ENCODE results near the gene FERMT2.
"Not testable (repeated sequence)": the region's sequence is repeated elsewhere in the genome, so short reads cannot be mapped to it uniquely, and the experiment has no call there.

The FERMT2 gene

GRCh38 chr14:52868911-52869618, 81.8 kb downstream of the FERMT2 start:
- peak; percentile 29 for DNase-seq (ENCODE audit: low read depth)

GRCh38 chr14:52864893-52865292, 86.0 kb downstream of the FERMT2 start:
- DNase-seq (ENCODE audit: low read depth), result not testable (repeated sequence)

- peak; percentile 66 for DNase-seq (ENCODE audit: low read depth)
Observed at GRCh38 chr14:52863334-52863700, 87.5 kb downstream of the FERMT2 start.

DNA sequence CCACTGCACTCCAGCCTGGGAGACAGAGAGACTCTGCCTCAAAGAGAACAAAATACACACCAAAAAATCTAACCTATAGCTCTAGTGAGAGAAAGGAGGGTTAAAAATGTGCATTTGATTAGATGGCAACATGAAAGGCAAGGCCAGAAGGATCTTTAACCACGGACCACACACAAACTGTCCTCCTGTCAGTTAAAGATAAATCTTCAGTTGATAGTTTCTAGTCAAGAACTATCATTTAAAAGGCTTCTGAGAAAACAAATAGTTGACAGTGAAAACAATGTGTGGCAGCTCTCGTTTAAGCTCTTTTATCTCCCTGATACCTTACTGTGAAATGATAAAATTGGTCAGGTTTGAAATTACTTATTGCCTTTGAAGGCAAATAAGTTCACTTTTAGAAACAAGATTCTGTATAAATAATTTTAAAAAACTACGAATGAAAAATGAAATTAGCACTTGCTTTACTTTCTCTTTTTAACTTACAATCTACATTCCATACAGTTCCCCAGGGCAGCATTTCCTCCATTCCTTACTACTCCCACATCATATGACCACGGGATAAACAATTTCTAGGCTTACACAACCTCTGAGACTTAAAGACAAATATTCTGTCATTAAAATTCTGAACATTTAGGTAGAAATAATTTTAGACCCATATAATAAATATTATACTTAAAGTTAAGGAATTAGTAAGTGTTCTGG, 88.1 kb downstream of the FERMT2 start:
- peak; percentile 93 for DNase-seq (ENCODE audit: low read depth)

DNA sequence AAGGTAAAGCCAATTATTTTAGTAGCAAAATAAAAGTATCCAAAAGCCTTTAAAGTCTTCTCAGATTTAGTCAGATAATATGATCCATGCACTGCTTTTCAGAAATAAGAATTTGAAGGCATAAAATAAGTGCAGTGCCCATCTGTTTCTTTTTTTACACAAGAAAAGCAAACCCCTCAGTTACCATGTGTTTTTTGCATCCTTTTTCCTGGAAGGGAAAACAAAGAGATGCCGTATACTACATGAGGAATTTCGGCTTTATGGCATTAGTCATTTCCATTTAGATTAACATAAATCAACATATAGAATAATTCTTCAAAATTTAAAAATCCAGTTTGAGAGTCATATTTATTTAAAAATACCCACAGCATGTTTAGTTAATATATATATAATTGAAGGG, 89.4 kb downstream of the FERMT2 start:
- DNase-seq (ENCODE audit: low read depth), result no peak

DNA sequence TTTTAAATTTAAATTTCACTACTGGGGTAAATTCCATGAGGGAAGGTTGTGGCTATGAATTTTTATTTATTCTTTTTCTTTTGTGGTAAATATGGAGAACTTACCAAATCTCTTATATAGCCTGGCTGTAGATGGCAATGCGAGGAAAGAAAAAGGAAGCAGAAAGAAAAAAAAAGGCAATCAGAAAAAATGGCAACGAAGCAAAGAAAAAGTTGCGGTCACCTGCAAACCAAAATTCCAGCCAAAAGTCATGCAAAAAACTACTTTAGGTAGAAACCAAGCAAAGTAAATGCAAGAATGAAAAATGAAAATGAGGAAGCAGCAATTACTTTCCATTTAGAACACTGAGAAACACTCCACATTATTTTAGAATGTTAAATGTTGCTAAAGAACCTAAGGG, 89.9 kb downstream of the FERMT2 start:
- no peak for DNase-seq (ENCODE audit: low read depth)

DNA sequence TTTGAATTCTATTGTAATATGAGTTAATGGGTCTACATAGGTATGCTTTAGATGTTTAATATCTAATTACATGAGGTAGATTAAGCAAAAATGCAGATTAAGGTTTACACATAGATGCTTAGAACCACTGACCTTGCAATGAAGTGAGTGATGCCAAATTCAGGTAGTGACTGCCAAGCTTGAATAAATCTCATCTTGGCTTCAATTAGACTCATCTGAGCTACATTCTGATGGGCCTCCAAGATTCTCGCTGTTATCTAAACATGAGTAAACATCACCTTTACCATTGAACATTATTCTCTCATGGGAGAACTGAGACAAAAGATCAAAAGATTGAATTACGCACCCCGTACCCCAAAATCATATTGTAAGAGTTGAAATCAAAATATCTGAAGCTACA, 90.6 kb downstream of the FERMT2 start:
- no peak for DNase-seq (ENCODE audit: low read depth)

GRCh38 chr14:52856139-52856538, 94.7 kb downstream of the FERMT2 start:
- peak; percentile 87 for DNase-seq (ENCODE audit: low read depth)

- no peak for DNase-seq (ENCODE audit: low read depth)
Observed at GRCh38 chr14:52853522-52853854, 97.4 kb downstream of the FERMT2 start.

DNA sequence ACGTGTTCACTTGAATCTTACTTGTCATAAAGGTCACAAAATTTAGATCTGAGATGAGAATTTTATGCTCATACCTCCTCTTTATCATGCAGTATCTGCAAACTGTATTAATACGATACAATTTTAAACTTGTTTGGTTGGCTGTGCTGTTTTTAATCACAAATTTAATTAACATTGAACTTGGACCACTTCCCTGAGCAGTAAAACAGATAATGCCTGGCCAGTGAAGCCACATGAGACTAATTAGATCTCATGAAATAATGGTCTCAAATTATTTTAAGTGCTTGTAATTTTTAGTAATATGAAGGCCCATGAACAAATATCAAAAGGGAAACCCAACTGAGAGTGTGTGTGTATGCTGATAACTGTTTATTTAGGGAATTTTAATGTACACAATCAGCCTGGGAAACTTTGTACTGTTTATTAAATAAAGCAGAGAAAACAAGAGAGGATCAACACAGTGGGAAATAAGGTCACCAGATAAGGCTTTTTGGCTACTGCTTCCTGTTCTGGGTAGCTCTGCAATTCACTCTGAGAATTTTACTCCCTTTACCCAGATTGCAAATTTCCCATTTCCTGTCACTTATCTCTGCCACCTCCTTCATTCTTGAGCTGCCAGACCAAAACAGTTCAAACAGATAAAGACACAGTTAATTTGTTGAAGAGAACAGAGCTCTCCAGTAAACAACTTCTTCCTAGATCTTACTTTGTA, 97.9 kb downstream of the FERMT2 start:
- DNase-seq (ENCODE audit: low read depth), result peak; percentile 72

GRCh38 chr14:52850451-52850909, 100.4 kb downstream of the FERMT2 start:
- DNase-seq (ENCODE audit: low read depth), result no peak

DNA sequence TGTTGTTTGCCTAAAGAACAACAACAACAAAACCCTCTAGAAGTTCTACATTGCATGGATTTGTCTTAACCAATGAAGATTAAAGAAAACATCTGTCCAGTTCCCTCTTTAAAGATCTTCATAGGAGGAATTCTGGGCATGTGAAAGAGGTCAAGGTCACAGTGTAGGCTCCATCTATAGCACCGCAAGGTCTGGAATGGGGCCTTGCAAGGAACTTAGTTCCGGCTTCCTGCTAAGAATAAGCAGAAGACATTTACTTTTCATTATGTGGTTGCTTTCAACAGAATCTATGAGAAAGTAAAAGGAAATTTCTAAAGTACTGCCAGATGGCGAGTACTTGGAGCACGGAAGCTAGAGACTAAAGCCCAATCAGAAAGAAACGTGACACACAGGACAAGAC, 102.2 kb downstream of the FERMT2 start:
- DNase-seq (ENCODE audit: low read depth), result no peak

- DNase-seq (ENCODE audit: low read depth), result no peak
Observed at GRCh38 chr14:52846591-52846990, 104.3 kb downstream of the FERMT2 start.

DNA sequence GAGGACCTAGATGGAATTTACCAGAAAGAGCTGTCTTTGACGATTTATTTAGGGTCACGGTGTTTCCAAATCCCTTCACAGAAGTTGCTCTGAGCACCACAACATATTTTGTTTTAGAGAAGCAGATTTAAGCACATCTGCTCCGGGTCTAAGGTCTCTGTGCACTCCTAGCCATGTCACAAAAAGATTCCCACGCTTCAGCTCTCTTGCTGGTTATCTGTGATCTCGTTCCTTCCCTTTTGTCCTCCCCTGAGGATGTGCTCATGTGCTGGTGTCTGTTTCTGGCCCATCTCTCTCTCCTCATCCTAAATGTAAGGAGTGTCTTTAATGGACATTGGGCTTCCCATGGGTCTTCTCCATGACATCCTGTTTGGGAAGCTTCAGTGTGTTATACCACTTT, 105.8 kb downstream of the FERMT2 start:
- no peak for DNase-seq (ENCODE audit: low read depth)

- no peak for DNase-seq (ENCODE audit: low read depth)
Observed at GRCh38 chr14:52844262-52845060, 106.4 kb downstream of the FERMT2 start.

- peak; percentile 66 for DNase-seq (ENCODE audit: low read depth)
Observed at GRCh38 chr14:52840877-52841276, 110.0 kb downstream of the FERMT2 start.

GRCh38 chr14:52837451-52837850, 113.4 kb downstream of the FERMT2 start:
- no peak for DNase-seq (ENCODE audit: low read depth)

DNA sequence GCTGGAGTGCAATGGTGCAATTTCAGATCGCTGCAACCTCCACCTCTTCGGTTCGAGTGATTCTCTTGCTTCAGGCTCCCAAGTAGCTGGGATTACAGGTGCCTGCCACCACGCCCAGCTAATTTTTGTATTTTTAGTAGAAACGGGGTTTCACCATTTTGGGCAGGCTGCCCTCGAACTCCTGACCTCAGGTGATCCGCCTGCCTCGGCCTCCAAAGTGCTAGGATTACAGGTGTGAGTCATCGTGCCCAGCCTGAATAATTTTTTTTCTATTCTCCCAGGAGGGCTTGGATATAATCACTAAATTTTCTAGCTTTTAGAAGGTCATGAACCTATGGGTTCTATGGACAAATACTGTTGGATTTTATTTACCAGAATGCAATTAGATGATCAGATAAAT, 114.8 kb downstream of the FERMT2 start:
- no peak for DNase-seq (ENCODE audit: low read depth)

- DNase-seq (ENCODE audit: low read depth), result peak; percentile 25
Observed at GRCh38 chr14:52835122-52835903, 115.5 kb downstream of the FERMT2 start.

DNA sequence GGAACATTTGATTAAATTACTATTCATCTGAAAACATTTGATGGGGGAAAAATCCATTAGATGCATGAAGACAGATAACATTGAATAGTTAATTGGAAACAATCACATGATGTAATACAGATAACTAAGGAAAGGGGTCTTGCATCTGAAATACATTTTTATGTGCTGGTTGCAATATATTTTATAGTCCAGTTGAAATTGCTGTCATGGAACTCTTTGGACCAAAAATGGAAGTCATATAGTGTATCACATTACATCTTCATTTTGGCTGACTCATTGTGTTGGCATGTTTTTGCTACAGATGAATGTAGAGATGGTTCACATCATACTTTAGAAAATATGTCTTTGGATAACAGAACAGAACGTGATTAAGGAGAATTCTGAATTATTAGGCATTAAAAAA, 116.4 kb downstream of the FERMT2 start:
- peak; percentile 84 for DNase-seq (ENCODE audit: low read depth)

DNA sequence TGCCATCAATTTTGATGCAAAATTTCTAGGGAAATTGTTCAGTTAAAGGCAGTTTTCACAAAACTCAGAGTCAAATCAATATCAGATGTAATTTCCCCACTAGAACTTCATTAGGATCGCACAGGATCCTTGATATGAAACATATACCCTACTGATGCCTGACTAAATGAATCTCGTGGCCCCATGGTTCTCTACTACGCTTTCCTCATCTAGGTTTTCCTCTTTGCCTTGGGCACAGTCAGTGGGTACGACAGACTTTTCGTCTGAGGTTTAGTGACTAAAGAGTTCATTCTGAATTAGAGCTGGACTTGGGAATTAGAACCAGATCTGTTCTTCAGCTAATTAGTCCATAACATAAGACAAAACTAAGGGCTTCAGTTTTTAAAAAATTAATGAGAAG, 117.0 kb downstream of the FERMT2 start:
- no peak for DNase-seq (ENCODE audit: low read depth)
